GM19043 (cell line): Measurements from ENCODE around the gene NPY4R2.
"Not testable (repeated sequence)": the region's sequence is repeated elsewhere in the genome, so short reads cannot be mapped to it uniquely, and the experiment has no call there.

Source experiments
- ATAC-seq: cut with Tn5 transposase; IDR thresholded peaks from one replicate; pipeline ENCODE4 v1.9.1; 2021; ENCODE audit warnings: low read depth; ENCODE audit not compliant: unreplicated experiment

The NPY4R2 gene

DNA sequence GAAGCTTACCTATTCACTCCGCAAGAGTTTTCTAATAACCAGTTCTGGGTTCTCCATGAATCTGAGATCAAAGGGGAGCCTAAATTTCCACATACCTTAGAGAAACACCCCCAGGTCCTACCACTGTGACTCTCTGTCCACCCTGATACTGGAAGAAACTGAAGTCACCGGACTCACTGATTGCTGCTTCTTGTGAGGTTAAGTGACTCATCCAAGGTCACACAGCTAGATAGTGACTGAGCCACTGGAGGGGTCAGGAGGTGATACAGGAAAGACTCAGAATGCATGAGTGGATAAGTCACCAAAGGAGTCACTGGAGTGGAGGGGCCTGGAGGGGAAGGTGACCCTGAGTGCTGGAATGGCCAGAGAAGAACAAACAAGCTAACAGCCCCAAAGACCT is 9.8 kb downstream of the NPY4R2 start:
- not testable (repeated sequence) for ATAC-seq

DNA sequence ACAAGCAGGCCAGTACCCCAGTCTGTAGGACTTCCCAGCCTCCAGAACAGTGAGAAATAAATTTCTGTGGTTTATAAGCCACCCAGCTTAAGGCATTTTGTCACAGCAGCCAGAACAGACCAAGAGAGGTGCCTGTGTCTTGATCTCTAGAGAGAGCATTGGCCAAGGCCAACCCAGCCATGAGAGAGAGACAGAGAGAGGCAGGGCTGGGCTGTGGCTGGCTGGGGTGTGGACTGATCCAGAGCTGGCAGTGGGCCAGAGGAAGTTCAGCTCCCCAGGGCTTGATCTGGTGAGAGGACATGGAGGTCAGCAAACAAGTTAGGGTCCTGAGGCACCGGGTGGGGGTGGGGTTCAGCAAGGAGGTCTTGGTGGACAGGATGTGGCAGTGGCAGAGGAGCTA is 14.4 kb downstream of the NPY4R2 start:
- ATAC-seq = not testable (repeated sequence)

DNA sequence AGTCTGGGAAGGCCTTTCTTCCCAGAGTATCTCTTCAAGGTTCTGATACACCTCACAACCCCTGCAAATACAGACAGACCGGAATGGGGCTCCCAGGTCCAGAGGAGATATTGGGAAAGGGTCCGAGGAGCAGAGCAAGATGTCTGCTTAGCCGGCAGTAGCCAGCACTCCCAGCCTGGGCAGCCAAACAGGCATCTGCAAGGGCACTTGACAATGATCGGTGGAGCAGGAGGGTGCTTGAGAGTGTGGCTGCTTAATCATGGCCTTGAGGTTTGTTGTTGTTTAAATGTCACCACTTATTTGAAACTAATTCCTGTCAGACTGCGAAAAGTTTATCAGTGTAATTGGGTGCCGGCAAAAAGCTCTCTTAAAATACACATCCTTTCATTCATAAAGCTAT is 15.0 kb downstream of the NPY4R2 start:
- not testable (repeated sequence) for ATAC-seq

DNA sequence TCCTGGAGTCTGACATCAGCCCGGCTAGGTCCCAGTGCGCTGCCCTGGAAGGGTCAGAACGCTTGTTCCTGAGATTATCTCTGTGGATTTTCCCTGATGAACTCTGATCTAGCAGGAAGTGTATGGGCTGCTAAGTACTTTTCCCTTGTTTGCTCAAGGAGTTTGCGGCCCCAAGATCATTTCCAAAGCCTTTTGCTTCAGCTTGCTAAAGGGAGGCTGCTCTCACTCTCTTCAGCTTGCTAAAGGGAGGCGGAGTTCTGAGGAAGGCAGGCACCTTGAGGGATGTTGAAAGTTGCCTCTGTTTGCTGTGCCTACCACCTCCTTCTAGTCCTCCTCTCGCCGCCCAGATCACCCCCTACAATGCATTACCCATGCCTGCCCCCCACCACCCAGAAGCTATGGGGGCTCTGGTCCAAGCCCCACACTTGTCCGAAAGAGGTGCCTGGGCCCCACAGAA is 18.3 kb downstream of the NPY4R2 start:
- ATAC-seq = not testable (repeated sequence)

DNA sequence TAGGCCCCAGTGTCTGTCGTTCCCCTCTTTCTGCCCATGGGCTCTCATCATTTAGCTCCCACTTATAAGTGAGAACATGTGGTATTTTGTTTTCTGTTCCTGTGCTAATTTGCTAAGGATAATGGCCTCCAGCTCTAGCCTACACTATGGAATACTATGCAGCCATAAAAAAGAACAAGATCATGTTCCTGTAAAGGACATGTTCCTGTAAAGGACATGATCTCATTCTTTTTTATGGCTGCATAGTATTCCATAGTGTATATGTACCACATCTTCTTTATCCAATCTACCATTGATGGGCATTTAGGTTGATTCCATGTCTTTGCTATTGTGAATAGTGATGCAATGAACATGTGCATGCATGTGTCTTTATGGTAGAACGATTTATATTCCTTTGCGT is 19.2 kb downstream of the NPY4R2 start:
- ATAC-seq = not testable (repeated sequence)

DNA sequence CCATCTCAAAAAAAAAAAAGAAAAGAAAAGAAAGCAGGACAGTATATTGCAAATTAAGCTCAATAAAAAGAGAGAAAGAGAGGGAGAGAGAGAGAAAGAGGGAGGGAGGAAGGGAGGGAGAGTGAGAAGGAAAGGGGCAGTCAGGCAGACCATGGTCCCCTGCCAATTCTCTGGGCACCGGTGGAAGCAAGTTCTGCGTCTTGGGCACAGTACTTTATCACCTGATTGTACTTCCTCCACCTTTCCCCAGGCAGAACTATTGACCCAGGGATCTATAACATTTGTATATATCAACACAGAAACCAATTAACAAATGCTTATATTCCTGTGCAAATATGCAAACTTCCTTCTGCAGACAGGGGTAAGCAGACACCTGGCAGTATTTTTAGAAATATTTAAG is 22.4 kb downstream of the NPY4R2 start:
- ATAC-seq = not testable (repeated sequence)

DNA sequence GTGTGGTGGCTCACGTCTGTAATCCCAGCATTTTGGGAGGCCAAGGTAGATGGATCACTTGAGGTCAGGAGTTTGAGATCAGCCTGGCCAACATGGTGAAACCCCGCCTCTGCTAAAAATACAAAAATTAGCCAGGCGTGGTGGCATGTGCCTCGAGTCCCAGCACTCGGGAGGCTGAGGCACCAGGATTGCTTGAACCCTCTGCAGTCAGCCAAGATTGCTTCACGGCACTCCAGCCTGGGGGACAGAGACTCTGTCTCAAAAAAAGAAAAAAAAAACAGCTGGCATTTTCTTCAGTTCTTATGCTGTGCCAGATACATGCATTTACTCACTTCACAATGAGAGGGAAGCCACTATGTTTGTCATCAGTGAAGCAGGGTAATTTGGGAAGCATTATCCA is 22.9 kb downstream of the NPY4R2 start:
- ATAC-seq = not testable (repeated sequence)

DNA sequence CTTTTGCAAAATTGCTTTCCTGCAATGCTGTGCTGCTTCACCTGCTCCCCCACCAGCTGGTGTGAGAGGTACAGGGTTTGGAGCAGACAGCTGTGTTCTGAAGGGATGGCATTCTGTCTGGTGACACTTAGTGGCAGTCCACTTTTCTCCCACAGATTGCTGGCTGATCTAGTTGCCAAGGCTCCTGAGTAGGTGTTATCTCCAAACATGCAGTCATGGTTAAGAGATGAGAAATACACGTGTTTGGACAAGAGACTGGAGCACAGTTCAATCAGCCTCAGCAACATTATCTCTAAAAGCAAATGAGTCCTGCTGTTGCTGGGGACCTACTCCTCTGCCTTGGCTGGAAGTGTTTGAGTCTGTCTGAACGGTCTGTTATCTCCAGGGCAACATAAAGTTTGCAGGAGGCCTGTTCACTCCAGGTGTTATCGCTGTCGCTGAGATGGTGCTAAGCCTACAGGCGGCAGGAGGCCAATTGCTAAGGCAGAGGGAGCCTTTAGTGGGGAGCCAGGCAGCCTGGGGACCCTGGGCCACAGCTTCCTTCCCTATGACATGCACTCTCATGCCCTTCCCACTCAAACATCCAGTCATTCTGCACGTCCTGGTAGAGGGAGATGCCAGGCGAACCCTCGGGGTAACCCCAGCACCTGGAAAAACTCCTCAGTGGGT is 24.0 kb downstream of the NPY4R2 start:
- not testable (repeated sequence) for ATAC-seq

DNA sequence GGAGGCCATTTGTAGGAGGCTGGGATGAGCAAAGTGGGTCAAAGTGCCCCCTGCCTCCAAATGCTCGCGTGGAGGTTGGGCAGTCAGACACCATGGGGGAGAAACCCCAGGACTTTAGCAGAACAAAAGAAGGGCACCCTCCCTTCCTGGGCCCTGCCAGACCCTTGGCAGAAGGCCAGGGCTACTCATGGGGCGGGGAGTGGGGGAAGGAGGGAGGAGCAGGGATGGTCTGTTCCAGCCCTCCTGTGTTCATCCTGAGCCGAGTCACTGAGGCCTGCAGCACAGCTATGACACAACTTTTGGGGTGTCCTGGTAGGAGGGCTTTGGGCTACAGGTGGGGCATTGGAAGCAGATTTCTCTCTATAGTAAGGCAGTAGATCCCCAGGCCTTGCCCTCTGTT is 24.9 kb downstream of the NPY4R2 start:
- not testable (repeated sequence) for ATAC-seq

DNA sequence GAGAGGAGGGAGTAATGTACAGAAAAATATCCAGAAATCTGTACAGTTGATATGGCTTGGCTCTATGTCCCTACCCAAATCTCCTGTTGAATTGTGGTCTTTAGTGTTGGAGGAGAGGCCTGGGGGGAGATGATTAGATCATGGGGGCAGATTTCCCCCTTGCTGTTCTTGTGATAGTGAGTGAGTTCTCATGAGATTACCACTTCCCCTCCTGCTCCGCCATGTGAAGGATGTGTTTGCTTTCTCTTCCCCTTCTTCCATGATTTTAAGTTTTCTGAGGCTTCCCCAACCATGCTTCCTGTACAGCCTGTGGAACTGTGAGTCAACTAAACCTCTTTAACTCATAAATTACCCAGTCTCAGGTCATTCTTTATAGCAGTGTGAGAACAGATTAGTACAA is 29.0 kb downstream of the NPY4R2 start:
- not testable (repeated sequence) for ATAC-seq

DNA sequence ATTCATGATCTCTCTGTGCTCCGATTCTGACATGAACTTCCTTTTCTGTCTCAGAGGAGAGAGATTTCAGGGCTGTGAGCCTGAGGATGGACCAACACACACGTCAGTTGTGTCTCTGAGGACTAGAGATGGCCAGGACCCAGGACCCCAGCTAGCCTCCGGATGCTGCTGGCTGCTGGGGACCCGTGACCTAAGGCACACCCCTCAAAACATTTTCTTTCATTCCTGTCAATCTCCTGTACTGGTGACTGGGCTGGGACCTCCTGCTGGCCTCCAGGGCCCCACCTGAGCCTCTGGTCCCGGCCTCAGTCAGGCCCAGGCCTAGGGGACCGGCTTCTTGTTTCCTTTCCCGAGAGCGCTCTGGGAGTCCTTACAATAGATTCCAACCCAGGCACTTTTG is 38.7 kb downstream of the NPY4R2 start:
- ATAC-seq = not testable (repeated sequence)

DNA sequence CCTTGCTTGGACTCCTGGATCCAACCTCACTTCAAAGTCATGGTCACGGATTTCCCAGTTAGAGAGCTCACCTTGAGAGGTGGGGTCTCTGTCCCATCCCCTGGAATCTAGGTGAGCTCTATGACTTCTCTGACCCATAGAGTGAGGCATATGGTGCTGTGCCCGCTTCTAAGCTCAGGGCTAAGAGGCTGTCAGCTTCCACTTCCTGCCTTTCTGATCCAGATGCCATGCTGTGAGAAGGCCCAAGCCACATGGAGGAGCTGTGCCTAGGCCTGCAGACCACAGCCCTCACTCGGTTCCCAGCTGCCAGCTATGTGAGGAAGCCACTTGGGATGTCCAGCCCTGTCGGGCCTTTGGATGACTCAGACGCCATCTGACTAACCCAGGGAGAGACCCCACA is 41.2 kb downstream of the NPY4R2 start:
- ATAC-seq = not testable (repeated sequence)

DNA sequence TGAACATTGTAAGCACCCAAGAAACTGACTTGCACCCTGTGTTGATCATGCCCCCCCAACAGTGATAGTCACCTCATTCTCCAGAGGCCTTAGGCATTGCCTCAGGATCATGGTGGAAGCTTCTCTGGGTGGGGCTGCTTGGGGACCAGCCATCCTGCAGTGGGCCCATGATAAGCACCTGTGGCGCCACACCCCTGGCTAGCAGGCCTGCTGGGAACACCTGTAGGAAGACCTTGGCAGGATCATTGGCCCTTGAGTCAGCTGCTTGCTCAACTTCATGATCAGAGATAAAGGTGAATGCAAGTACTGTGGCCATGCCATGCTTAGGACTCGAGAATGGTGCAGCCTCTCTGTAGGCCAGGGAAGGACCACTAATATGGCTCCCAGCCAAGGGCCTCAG is 42.2 kb downstream of the NPY4R2 start:
- ATAC-seq = not testable (repeated sequence)

DNA sequence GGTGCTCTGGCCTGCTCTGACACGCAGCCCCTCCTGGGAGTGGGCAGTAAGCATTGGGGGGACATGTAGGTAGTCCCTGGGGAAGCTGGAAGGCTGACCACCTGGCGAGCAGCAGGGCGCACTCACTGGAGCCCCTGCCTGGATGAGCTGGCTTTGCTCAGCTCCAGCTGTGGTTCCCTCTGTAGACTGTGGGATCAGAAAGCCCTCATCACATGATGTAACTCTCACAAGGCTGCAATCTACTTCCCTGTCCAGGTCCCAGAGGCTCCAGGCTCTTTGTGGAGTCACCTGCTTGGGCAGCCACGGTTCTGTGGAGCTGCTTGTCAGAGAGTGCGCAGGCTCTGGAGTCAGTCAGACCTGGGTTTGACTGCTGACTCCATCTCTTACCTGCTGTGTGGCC is 44.3 kb downstream of the NPY4R2 start:
- not testable (repeated sequence) for ATAC-seq

DNA sequence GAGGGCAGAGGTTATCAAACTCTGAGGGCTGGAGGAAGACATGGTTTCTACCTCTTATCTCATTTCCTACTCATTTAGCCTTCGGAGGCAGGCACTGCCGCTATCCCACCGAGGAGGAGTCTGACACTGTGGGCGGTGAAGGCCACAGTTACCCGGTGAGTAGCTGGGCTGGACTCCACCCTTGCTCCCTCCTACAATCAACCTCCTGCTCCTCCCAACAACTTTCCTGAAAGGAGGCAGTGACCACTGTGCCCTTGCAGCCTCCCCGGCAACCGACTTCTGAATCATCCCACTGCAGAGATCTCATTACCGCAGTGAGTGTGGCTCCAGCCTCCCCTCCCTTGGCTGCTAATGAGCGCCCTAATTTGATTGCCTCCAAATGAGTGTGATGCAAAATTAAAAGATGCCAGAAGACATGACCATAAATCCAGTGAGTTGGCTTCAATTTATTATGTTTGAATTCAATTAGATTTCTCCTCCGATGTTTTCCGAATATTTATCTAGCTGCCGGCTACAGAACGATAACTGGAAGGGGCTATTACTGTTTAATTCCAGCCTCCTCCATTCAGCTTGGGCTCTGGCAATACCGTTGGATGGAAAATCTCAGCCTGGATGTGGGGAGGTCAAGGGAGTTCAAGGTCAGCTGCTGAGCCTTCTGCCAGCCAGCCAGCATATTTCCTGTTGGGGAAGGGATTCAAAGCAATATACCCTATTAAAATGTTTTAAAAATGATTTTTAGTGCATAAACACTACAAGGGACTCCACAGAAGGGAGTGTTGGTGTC is 46.0 kb downstream of the NPY4R2 start:
- ATAC-seq = not testable (repeated sequence)

DNA sequence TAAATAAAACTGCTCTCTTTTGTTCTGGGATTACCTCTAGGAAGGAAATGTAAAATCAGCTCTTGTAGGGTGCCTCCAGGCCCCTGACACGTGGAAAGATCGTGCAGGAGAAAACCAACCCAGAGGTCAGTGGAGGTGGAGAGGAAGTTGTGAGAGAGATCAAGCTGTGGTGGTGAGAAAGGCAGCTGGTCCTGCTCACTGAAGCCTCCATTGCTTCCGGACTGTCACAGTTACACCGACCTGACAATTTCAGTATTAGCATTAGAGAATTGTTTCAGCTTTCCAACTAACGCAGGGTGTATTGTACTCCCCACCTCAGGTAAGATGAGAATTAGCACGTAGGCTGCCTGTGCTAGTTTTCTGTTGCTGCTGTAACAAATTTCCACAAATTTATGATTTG is 50.5 kb downstream of the NPY4R2 start:
- not testable (repeated sequence) for ATAC-seq

DNA sequence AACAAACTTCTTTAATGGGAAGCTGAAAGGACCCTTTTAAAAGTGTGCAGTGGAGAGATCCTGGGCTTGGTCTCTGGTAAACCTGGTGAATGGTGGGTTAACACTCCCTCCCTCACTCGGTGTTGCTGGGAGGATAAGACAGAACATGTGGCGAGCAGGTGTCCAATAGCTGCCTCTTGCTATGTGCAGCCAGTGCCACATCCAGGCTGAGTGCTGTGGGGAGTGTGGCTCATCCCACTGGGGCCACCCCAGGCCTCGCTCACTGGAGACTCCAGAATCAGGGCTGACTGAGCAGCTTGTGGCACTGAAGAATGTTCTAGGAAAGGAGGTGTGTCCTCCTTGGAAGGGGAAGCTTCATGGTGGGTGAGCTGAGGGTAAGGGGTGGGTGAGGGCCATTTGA is 51.6 kb downstream of the NPY4R2 start:
- not testable (repeated sequence) for ATAC-seq

DNA sequence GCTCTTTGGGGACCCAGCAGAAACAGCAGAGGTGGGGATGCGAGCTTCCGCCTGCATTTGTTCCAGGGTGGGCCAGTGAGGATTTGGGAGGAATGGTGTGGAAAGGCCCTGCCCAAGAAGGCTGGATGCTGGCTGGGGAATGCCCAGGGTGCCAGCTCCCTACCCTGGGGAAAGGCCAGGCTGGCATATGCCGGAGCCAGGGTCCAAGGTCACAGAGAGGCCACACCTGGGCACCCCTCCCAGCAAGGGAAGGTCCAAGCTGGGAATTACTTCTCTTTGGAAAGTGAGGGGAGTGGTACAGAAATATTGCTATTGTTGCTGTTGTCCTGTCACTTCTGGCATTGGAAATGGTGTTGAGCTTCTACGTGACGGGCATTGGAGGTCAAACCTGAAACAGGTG is 53.1 kb downstream of the NPY4R2 start:
- ATAC-seq = not testable (repeated sequence)

DNA sequence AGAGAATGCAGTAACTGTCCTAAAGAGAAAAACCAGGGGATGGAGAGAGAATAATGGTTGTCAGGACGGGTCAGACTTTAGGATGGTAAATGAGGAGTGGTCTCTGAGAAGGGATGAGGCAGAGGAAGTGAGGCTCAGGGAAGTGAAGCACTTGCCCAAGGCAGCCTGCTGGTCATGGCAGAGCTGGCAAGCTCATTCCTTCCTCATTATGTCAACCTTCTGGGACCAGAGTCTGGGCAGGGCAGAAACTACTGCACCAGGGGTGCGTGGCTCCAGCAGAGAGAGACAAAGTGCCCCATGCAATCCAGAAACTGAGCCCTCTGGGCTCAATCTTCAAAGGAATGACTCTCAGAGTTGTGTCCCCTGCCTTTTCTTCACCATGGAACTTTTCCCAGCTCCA is 53.6 kb downstream of the NPY4R2 start:
- ATAC-seq = not testable (repeated sequence)
